NK-92 treated with Interleukin-12 subunit alpha and Interleukin-12 subunit beta, amount 100 ng/mL, for 24 hours (cell line): ENCODE measurements around the gene SERPINA10.

ENCODE experiments used
- DNase-seq: peaks from one replicate; lab custom pipeline; 2025; lab: John Stamatoyannopoulos, UW

Gene SERPINA10

GRCh38 chr14:94292872-94293577, at the start of gene SERPINA10:
Gene SERPINA10, minus strand, starts transcription at chr14:94293268. Its CDS starts 2,675 bp downstream, at chr14:94290593.
- no peak for DNase-seq

- no peak for DNase-seq
These were observed 49.4 kb upstream of the SERPINA10 start for GRCh38 chr14:94342334-94342934.

DNA sequence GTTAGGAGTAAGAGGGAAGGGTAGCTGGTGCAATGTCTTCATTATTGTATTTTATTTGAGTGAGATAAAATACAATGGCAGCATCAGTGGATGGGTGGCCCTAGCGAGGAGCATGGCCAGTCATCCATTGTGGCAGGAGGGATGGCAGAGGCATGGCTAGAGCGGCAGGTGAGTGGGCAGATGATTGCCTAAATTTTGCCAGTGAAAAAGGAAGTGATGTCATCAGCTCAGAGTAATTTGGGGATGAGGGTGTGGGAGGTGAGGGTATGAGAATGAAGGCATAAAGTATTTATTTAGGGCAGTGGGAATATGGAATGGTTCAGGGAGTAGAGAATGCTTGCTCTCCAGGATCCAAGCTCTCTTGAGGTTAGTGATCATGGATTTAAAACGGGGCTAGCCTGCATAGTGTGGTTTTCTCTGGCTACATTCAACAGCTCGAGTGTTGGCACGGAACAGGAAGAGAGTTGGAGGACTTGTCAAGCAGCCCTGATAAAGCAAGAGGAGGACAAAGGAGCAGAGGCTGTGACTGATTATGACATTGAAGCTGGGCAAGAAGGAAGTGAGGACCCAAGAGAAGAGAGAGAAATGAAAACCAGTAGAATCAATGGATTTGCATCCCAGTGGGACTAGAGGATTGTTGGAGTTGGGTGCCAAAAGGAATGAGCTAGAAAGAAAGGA, 48.7 kb upstream of the SERPINA10 start:
- no peak for DNase-seq

GRCh38 chr14:94340533-94340932, 47.5 kb upstream of the SERPINA10 start:
- no peak for DNase-seq

GRCh38 chr14:94338023-94338422, 45.0 kb upstream of the SERPINA10 start:
- DNase-seq: no peak

DNA sequence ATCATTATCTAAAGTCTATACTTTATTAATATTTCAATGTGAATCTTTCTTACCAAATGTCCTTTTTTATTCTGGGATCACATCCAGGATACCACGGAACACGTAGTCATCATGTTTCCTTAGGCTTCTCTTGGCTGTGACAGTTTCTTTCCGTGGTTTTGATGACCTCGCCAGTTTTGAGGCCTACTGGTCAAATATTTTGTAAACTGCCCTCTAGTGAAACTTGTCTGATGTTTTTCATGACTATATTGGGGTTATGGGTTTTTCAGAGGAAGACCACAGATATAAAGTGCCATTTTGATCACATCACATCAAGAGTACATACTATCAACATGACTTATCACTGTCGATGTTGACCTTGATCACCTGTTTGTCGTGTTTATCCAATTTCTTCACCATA, 44.2 kb upstream of the SERPINA10 start:
- DNase-seq: no peak

GRCh38 chr14:94334872-94335271, 41.8 kb upstream of the SERPINA10 start:
- no peak for DNase-seq

DNA sequence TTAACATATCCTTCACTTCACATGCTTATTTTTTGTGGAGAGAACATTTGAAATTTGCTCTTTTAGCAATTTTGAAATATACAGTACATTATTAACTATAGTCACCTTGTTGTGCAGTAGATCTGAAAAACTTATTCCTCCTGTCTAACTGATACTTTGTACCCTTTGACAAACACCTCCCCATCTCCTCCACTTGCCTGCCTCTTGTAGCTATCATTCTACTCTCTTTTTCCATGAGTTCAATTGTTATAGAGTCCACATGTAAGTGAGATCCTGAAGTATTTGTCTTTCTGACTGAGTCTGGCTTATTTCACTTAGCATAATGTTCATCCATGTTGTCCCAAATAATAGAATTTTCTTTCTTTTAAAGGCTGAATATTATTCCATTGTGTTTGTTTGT, 39.5 kb upstream of the SERPINA10 start:
- no peak for DNase-seq

GRCh38 chr14:94332063-94332583, 39.1 kb upstream of the SERPINA10 start:
- no peak for DNase-seq

- DNase-seq: no peak
These were observed 38.4 kb upstream of the SERPINA10 start for GRCh38 chr14:94331462-94331861.

DNA sequence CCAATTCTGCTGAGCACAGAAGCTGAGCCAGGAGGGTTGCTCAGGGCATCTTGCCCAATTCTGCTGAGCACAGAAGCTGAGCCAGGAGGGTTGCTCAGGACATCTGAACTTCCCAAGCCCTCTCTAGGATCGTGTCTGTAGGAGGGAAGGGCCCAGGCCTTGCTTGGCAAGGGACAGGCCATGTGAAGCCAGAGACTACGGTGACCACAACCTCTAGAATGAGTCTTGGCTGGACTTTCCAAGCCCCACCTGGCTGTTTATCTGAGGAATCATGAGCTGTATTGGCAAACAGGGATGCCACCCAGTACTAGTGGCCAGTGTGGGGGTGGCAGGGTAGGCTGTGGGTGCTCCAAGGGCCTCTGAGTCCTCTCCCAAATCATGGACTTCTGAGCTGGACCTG, 37.8 kb upstream of the SERPINA10 start:
- no peak for DNase-seq

GRCh38 chr14:94330432-94330831, 37.4 kb upstream of the SERPINA10 start:
- no peak for DNase-seq

GRCh38 chr14:94329857-94330256, 36.8 kb upstream of the SERPINA10 start:
- no peak for DNase-seq

- no peak for DNase-seq
These were observed 35.1 kb upstream of the SERPINA10 start for GRCh38 chr14:94328196-94328595.

DNA sequence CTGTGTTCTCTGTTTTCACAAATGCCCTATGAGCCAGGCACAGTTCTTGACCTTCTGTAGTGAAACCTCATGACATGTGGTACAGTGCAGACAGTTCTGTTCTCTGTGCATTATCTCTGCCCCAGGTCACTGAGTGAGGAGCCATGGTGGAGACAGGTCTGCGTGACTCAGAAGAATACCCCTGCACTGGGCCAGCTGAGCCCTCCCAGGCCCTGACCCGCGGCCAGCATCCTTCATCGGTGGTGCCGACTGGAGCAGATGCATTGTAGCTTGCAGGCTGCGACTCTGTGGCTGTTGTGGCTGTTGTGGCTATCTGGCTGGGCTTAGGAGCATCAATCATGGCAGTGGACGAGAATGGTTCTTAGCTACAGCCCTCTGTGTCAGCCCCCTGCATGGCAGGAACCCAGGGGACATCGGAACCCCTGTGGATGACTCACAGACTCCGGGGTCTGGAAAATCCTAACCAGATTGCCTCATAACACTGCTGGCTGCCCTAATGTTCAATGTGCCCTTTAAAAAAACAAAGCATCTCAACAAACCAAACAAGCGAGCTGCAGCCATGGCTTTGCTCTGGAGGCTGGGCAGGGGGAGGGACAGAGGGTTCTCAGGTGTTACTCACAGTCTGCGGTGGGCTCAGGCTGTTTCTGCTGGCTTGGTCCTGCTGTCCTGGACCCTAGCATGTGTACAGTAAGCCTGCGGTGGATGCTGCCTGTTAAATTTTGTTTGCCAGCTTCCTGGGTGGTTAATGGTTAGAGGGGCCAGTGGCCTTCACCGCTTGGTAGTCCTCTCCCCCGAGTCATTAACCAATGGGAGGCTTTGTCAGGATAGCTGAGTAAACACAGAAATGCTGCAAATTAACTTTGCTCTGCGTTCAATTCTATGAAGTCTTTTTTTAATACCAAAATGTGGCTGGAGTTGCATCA, 29.8 kb upstream of the SERPINA10 start, which contains the start of gene SERPINA6:
TSS of gene SERPINA6 (minus strand) at position 689 of the 923 bp plus-strand sequence. CDS start 8,688 bp downstream, outside the sequence.
- DNase-seq: no peak

DNA sequence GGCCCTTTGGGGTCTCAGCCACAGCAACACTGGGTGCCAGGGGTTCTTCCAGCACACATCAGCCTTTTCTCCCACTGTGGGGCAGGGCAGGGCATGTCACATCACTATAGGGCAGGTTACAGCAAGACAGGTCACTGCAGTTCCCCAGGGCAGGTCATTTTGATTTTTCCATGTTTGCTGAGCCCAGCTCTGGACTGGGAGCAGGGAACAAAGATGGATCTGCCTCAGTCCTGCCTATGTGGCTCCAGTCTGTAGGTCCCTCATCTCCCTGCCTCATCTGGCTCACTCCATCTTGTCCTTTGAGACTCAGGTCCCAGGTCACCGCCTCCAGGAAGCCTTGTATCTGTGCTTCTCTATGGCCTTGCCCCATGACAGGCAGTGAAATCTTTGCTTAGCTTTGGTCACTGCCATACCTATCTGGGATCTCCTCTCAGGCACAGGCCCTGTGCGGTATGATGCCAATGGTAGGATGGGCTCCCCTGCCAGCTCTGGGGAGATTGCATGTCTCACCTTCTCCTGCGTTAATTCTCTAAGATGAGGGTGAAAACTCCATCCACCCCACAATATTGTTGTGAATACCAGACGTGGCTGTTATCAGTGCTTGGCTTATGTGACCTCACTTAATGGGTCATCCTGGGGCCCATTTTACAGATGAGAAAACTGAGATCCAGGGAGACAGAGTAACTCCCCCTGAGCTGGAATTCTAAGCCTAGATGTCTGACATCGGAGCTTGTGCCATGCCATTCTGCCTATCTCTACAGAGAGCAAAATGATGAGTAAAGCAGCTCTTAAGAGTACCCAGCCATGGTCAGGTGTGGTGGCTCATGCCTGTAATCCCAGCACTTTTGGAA, 28.6 kb upstream of the SERPINA10 start:
- DNase-seq: no peak

GRCh38 chr14:94320243-94320642, 27.2 kb upstream of the SERPINA10 start:
- no peak for DNase-seq

DNA sequence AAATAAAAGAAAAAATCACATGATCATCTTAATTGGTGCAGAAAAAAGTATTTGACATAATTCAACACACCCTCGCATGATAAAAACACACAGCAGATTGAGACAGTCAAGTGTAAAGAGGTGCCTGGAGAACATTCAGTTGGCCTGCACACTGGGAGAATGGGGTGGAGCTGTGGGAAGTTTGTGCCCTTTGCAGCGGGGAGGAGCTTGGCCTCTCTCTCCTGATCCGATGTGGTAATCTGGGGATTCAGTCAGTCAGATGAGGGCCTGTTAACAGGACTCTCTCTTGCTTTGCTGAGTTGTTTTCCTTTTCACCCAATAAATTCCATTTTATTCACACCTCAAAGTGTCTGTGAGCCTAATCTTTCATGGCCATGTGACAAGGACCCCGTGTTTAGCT, 24.2 kb upstream of the SERPINA10 start:
- DNase-seq: no peak

GRCh38 chr14:94316692-94317091, 23.6 kb upstream of the SERPINA10 start:
- DNase-seq: no peak

DNA sequence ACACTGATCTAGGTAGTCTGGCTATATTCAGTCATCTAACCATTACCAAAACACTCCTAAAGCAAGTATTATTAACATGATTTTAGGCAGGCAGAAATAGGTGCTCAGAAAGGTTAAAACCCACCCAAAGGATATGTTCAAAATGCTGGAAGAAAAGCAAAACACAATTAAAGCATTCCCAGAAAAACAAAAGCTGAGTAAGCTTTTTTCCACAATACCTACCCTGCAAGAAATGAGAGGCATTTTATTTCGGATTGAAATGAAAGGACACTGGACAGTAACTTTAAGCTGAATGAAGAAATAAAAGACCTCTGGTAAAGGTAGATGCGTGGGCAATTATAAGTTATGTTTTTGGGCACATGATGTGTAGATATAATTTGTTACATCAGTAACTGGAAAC, 21.8 kb upstream of the SERPINA10 start:
- no peak for DNase-seq
